Islet precursor cell (in vitro differentiated cells): ENCODE measurements around the gene AP3B1.
"Not testable (repeated sequence)": the region's sequence is repeated elsewhere in the genome, so short reads cannot be mapped to it uniquely, and the experiment has no call there.

Source experiments
- DNase-seq: peaks from one replicate; pipeline ENCODE4 v3.0.0-alpha.2; 2018

The AP3B1 gene

DNA sequence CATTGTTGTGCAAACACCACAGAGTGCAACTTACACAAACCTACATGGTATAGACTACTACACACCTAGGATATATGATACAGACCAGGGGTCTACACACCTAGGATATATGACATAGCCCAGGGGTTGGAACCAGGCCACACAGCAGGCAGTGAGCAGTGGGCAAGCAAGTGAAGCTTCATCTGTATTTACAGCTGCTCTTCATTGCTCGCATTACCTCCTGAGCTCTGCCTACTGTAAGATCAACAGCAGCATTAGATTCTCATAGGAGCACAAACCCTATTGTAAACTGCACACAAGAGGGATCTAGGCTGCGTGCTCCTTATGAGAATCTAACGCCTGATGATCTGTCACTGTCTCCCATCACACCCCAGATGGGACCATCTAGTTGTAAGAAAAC is 56.6 kb downstream of the AP3B1 start:
- DNase-seq = no peak

DNA sequence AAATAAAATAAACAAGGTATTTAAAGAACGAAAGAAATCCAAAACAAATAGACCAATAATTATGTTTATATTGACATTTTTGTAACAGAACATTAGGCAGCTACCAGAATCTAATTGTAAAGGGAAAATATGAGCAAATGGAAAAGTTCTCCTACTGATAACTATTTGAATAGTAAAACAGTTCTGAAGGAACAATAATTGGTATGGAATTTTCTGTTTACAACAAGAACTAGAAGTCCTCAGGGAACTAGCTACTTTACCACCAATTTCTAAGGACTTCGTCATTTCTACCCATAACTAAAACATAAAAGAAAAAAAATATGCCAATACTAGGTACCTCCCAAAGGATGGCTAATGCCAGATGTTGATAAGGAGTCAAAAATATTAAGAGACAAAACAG is 58.5 kb downstream of the AP3B1 start:
- no peak for DNase-seq

DNA sequence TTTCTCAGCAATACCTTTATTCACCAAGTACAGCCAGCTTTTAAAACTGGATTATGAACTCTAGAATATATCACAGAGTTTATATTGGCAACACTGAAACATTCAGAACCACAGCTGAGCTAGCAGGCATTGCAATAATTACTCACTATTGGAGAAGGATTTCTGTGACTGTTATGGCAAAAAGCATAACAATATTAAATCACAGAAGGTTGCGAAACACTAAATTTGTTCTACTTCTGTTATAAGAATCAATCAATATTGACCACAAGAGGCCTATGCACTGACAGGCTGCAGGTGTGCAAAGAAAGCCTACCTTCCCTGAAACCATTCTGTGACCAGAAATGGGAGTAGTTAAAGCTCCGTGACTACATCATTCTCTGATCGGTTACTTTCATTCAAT is 59.2 kb downstream of the AP3B1 start:
- DNase-seq = no peak

DNA sequence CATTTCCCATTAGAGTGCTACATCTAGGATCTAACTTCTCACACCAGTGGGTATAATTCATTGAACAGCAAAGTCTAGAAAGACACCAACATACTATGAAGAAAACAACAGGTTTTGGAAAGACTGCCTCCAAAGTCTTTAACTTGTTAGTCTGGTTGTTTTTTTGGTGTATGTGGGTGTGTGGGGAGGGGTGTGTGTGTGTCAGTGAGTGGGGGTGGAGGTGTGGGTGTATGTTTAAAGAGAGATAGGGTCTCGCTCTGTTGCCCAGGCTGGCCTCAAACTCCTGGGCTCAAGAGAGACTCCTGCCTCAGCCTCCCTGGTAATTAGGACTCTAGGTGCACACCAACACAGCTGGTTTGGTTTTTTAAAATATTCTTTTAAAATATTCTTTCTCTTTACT is 59.7 kb downstream of the AP3B1 start:
- DNase-seq = no peak

DNA sequence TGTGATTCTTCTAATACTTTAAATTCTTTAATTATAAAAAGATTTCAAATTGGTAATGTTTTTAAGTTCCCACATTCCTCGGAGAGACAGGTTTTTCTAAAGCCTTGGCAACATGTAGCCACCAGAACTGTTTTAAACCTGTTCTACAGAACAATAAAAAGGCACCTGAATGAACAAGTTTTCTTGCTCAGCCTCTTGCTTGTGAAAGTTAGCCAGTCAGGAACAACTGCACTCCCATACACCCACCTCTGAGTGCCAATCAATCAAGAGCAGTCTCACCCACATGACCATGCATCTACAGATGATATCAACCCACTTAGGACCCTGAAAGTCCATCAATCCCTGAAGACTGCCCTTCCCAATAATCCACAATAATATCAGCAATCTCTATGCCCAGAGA is 62.3 kb downstream of the AP3B1 start:
- DNase-seq = no peak

DNA sequence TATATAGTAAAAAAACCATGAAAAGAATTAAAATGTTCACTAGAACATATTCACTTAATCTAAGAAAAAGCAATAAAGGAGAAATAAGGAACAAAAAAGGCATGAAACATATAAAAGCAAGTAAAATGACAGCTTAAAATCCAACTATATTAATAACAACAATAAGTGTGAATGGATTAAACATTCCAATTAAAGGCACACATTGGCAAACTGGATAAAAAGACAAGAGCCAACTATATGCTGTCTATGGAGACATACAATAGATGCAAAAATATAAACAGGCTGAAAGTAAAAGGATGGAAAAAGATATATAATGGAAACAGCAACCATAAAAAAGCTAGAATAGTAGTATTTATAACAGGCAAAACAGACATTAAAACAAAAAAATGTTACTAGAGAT is 70.1 kb downstream of the AP3B1 start:
- no peak for DNase-seq

DNA sequence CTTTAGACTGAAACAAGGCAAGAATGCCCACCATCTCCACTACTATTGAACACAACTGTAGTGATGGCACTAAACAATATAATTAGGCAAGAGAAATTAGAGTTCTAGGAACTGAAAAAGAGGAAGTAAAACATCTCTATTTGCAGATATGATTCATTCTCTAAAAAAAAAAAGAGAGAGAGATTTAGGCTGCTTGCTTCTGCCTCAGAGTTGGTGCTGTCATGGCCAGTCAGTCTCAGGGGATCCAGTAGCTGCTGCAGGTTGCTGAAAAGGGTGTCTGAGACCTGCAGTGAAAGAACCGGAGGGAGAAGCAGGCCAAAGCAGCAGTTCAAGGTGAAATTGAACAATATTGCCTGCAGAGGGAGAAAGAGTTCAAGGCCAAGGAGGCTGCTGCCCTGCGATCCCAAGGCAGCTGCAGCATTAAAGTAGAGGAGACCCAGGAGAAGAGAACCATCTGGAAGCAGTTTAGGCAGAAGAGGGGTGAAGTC is 72.5 kb downstream of the AP3B1 start:
- DNase-seq = peak; percentile 58

DNA sequence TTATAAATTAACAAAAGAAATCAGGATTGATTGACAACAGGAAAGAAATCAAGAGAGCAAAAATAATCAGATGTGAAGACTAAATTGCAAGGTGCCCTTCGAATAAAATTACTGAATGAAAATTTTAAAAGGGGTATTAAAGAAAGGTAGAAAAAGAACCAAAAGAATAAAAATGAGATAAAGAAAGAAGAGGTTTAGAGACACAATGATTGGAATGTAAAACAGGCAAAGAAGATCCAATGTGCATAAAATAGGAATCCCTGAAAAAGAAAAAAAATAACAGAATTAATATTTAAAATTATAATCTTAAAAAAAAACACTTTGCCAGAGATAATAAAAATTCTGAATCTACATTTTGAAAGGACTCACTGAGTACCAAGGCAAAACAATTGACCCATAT is 73.0 kb downstream of the AP3B1 start:
- no peak for DNase-seq

DNA sequence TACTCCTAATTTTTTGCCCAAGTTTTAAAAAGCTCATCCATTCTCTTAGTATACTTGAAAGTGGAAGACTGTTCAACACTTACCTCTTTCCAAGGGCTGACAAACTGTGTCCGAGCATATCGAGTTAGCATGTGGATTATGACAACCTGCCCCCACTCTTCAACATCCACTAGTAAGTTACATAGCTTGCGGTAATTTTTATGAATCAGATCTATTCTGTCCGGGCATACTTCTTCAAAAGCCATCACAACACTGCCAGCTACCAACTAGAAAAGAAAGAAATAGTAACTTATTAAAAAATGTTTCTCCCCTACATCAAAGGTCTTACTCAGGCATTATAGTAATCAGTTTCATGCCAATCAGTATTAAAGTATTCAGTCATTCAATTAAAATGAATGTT is 78.5 kb downstream of the AP3B1 start:
- no peak for DNase-seq

DNA sequence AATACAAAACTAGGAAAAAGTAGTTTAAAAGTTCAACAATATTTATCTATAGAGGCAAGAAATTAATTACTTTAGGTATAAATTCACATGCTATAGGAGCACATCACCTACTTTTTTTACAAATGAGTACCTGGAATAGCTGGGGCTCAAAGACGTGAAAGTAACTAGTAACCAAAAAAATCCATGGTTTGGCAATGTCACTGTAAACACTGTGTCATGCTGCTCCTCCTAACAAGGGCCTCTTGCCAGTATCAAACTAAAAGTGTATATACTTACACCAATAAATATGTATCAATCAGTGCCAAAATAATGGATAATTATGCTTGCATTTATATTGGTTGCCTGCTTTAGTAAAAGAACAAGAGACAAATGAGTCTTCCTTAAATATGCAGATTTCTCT is 78.9 kb downstream of the AP3B1 start:
- DNase-seq = no peak

DNA sequence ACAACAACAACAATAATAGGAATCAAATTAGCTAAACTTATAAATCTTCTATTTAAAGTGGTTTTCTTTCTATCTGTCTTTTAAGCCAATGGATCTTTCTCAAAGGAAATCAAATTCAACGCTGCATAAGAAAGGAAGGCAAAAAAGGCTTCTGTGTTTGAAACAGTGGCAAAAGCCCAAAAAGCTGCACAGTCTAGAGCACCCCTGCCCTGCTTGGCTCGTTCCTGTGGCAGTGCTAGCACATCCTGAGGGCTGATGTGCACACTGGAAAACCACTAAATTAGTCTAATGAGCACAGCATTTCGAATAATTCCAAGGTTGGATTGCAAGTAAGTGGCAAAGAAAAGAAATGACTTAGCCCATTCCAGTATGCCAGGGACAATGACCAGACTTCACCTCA is 80.7 kb downstream of the AP3B1 start:
- no peak for DNase-seq

DNA sequence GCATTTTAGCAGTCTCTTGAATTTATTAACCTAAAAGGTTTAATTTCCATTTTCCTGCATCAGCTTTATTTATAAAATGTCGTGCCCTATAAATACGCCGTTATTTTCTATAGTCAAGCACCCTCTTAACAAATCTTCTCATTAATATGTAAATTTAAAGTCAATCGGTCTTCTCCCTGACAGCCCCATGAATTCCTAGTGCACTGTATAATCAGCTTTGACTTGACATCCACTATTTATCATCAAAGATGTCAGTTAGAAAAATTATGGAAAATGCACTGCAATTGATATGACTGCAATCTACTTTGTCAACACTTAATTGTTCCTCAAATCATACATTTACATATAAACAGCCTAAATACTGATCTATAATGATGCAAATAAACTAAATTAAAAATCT is 83.4 kb downstream of the AP3B1 start:
- no peak for DNase-seq

DNA sequence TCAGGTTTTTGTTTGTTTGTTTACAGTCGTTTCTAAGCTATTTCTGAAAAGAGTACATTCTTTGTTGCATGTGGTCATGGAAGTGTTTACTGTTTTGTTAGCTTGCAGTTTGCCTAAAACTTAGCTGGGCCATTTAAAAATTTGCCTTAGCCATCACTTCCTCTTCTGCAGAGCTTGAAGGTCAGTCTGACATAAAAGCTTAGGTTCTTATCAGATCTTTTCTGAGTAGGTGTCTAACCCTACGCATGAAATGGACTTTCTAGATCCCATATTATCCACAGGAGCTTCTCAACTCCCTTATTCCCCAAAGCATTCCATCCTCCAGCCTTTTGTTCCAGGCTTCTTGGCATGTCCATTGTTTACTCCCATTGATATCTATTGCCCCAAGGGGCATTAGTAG is 90.3 kb downstream of the AP3B1 start:
- no peak for DNase-seq

DNA sequence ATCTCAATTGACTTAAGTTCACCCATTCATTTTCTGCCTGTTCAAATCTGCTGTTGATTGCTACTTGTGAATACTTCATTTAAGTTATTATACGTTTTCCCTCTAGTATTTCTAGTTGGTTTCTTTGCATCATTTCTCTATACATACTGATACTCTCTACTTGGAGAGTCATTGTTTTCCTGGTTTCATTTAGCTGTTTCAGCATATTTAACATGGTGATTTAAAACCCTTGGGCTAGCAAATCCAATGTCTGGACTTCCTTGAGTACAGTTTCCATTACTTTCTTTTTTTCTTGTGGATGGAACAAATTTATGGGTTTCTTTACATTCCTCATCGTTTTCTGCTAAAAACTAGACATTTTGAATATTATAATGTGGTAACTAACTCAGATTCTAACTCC is 90.7 kb downstream of the AP3B1 start:
- no peak for DNase-seq

DNA sequence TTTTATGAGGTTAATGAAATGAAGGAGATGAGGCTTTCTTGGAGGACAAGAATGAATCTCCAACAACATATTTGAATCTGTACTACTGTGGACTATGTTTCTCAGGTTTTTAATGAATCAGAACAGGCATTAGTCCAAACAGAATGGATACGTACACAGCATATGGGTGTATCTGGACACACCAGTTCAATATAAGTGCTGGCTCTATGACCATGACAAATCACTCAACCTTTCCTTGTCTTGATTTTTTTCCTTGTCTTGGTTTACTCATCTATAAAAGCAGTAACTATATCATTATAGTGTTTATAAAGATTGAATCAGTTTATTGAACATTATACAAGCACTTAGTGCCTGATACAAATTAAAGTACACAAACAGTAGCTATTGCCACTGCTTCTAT is 104.1 kb downstream of the AP3B1 start:
- DNase-seq = no peak

DNA sequence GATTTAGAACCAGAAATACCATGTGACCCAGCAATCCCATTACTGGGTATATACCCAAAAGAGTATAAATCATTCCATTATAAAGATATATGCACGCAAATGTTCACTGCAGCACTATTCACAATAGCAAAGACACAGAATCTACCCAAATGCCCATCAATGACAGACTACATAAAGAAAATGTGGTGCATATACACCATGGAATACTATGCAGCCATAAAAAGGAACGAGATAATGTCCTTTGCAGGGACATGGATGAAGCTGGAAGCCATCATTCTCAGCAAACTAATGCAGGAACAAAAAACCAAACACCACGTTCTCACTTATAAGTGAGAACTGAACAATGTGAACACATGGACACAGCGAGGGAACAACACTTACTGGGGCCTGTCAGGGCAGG is 105.8 kb downstream of the AP3B1 start:
- DNase-seq = not testable (repeated sequence)

DNA sequence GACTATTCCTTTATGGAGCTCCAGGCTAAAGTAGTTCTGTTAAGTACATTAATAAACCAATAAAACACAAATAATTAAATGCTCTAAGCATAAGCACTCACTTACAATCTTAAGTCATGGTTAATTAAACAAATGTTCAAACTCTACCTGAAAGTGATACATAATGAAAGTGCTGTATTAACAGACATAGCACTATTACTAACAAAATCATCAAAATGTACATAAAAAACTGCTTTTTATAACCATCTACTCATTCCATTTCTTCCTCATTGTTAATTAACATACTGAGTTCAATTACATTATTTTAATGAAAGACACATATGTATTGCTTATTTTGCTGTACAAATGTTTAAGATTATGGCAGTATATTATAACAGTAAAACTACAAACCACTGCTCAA is 107.3 kb downstream of the AP3B1 start:
- no peak for DNase-seq

DNA sequence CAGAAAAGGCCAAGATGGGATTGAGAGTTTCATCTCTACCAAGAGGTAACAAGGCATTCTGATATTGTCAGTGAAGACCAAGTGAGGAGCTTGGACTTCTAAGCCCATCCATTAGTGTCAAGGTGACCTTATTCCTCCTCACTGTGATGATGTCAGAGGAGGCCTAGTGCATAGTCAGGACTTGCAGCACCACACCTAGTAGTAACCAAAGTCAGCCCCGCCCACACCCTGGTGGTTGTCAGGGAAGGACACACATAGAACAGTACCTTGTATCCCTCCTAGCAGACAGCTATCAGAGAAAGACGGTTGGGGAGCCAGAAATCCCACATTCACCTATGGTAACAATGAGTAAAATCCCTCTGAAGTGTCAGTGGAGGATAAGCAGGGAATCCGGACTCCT is 111.7 kb downstream of the AP3B1 start:
- peak; percentile 55 for DNase-seq

DNA sequence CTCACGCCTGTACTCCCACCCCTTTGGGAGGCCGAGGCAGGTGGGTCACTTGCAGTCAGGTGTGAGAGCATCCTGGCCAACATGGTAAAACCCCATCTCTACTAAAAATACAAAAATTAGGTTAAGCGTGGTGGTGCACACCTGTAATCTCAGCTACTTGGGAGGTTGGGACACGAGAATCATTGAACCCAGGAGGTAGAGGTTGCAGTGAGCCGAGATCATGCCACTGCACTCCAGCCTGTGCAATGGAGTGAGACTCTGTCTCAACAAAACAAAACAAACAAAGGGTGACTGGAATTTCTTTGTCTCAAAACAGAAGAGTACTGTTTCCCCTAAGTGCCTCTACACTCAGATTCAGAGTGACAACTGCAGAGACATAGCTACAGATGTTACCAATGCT is 116.1 kb downstream of the AP3B1 start:
- no peak for DNase-seq

DNA sequence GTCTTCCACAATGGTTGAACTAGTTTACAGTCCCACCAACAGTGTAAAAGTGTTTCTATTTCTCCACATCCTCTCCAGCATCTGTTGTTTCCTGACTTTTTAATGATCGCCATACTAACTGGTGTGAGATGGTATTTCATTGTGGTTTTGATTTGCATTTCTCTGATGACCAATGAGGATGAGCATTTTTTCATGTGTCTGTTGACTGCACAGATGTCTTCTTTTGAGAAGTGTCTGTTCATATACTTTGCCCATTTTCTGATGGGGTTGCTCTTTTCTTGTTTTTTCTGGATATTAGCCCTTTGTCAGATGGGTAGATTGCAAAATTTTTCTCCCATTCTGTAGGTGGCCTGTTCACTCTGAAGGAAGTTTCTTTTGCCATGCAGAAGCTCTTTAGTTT is 124.2 kb downstream of the AP3B1 start:
- not testable (repeated sequence) for DNase-seq

DNA sequence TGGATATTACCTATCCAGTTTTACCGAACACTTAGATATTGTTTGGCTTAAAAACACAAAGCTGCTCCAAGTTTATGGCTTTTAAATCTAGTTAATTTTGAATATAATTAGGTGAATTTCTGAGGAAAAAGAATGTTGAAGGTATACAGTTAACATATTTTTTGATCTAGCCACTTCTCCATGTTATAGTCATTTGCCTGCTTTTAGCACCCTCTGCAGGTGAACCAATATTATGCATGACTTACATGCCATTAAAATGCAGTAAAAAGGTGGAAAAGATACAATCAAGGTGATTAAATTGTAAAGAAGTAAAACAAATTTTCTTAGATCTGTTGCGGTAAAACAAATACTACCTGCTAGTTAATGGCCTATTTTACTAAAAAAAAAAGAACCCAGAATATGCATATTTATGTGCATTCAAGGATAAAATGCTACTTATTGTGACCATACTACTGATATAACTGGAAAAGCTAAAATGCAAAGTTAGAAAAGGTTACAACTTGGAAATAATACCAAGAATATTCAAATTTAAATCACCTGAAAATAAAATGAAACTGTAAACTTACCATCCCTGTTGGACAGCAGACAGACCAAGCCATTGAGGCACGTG is 132.1 kb downstream of the AP3B1 start:
- DNase-seq = no peak

DNA sequence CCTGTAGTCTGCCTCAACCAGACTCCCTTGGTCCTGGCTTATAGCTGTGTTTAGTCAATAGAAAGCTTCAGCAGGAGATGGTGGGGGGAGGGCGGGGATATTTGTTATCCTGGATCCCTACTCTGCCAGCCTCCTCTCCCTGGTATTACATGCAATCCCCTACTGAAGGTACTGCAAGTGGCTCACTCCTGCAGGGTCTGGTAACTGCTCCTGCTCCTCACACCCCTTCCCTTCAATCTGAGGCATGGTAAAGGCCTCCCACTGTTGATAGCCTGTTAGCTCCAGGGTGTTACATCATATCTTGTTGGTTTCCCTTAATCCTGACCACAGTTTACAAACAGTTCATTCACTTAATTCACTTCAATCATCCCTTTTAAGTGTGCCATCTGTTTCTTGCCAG is 137.5 kb downstream of the AP3B1 start:
- no peak for DNase-seq

DNA sequence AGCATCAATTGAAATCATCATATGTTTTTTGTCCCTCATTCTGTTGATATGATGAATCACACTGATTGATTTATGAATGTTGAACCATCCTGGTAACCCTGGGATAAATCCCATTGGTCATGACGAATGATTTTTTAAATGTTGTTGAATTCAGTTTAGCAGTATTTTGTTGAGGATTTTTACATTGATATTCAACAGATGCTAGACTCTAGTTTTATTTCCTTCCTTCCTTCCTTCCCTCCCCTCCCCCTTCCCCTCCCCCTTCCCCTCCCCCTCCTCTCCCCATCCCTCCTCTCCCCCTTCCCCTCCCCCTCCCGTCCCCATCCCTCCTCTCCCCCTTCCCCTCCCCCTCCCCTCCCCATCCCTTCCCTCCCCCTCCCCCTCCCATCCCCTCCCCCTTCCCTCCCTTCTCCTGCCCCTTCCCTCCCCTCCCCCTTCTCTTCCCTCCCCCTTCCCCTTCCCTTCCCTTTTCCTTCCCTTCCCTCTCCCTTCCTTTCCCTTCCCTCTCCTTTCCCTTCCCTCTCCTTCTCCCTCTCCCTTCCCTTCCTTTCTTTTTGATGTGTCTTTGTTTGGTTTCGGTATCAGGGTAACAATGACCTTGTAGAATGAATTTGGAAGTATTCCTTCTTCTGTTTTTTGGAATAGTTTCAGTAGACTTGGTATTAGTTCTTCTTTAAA is 142.8 kb downstream of the AP3B1 start:
- DNase-seq = no peak

DNA sequence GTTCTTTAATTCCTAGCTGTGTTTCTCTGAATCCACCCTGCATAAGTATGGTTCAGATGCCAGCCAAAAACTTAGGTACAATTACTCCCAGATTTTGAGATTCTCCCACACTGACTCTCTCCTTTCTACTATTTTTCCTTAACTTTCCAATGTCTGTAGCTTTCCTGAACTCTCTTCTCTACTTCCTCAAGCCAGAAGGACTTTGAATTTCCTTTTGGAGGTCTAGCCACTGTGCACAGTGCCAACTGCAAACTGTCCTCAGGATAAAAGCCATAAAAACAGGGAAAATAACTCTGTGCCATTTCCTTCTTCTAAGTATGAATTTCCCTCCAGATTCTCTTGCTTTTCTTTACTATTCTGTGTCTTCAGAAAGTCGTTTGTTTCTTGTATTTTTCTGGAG is 157.2 kb downstream of the AP3B1 start:
- no peak for DNase-seq

DNA sequence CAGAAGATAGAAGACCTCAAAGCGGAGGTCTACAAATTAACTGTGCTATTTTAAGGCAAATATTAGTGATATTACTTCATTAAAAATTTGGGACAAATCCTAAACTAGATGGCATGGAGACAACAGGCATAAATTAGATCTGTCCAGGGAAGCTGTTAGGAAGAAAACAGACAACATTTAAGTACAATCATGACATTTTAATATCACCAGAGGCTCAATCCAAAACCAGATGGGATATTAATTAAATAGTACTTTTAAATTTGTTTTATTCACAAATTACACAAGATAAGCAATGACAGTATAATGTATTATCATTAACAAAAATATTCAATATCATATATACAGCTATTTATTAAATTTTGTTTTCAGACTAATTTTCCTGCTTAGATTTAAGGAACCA is 161.1 kb downstream of the AP3B1 start:
- DNase-seq = no peak
